ENCODE data around the gene CD69.

CD69 gene

GRCh38 chr12:9760699-9761418 lies at the start of gene CD69:
Gene CD69 (minus strand): TSS chr12:9760901. CDS start chr12:9760820, 81 bp downstream.
- DNase-seq (ENCODE audit: low spot score) = no peak
- H3K27ac ChIP-seq = no peak within 1 kb of the TSS
- ChIA-PET CTCF (interaction anchor here (2.6 kb wide), 1 partner anchor 10 kb away, joined by 11 read pairs; no protein-coding TSS in a partner anchor), POLR2A (ENCODE audit: low non-redundant PET) (interaction anchor here (0.6 kb wide), 1 partner anchor 113 kb away, joined by 3 read pairs; no protein-coding TSS in a partner anchor)
- TF ChIP-seq, protein P1, sequence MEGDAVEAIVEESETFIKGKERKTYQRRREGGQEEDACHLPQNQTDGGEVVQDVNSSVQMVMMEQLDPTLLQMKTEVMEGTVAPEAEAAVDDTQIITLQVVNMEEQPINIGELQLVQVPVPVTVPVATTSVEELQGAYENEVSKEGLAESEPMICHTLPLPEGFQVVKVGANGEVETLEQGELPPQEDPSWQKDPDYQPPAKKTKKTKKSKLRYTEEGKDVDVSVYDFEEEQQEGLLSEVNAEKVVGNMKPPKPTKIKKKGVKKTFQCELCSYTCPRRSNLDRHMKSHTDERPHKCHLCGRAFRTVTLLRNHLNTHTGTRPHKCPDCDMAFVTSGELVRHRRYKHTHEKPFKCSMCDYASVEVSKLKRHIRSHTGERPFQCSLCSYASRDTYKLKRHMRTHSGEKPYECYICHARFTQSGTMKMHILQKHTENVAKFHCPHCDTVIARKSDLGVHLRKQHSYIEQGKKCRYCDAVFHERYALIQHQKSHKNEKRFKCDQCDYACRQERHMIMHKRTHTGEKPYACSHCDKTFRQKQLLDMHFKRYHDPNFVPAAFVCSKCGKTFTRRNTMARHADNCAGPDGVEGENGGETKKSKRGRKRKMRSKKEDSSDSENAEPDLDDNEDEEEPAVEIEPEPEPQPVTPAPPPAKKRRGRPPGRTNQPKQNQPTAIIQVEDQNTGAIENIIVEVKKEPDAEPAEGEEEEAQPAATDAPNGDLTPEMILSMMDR (conservative IDR thresholded peaks at IDR 0.05; ENCODE audit: low read depth) = no peak

DNA sequence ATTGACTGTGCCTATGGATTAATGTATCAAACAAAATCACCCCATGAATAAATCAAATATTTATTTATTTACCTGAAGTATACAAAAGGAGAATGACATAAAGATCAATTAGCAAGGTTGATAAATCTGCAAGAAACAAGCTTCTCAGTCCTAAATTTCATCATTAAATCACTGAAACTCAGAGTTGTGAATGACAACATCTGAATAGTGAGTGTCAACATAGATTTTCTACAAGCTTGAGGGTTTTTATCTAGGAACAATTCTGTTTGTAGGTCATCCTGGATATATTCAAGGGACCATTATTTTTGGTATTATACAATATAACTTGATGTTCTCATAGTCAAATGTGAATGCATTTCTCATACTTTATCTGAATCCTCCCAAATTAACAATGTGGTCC lies 49.2 kb upstream of the CD69 start:
- DNase-seq (ENCODE audit: low spot score) = no peak
- no peak overlapping the region for H3K27ac ChIP-seq
- POLR2A ChIA-PET (ENCODE audit: low non-redundant PET) = no interaction called here
- TF ChIP-seq, protein P1 (conservative IDR thresholded peaks at IDR 0.05; ENCODE audit: low read depth) = no peak
- CTCF ChIA-PET = interaction anchor here (0.7 kb wide), 1 partner anchor 212 kb away, joined by 3 read pairs; no protein-coding TSS in a partner anchor

DNA sequence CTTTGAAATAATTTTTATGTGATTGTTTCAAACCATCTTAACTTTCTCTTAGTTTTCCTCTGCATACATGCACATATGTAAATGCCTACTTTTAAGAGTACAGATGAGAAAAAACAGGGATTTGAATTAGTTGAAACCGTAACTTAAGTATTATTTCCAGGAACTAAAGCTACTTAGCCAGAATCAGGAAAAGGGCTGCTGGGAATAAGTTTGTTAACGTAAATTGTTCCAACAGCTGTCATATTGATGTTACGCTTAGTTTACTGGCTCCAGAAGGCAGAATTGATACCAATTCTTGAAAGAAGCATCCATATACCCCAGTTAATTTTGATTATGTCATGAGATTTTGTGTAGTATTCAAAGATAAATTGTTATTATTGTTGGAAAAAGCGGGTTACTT lies 48.6 kb upstream of the CD69 start:
- no peak overlapping the region for H3K27ac ChIP-seq
- TF ChIP-seq, protein P1 (conservative IDR thresholded peaks at IDR 0.05; ENCODE audit: low read depth) = no peak
- ChIA-PET CTCF (no interaction called here), POLR2A (ENCODE audit: low non-redundant PET) (no interaction called here)
- no peak for DNase-seq (ENCODE audit: low spot score)

- ChIA-PET POLR2A (ENCODE audit: low non-redundant PET) (no interaction called here), CTCF (no interaction called here)
- TF ChIP-seq, protein P1 (conservative IDR thresholded peaks at IDR 0.05; ENCODE audit: low read depth) = no peak
- H3K27ac ChIP-seq = no peak overlapping the region
- no peak for DNase-seq (ENCODE audit: low spot score)
Measured at GRCh38 chr12:9808504-9808903, 47.8 kb upstream of the CD69 start.

DNA sequence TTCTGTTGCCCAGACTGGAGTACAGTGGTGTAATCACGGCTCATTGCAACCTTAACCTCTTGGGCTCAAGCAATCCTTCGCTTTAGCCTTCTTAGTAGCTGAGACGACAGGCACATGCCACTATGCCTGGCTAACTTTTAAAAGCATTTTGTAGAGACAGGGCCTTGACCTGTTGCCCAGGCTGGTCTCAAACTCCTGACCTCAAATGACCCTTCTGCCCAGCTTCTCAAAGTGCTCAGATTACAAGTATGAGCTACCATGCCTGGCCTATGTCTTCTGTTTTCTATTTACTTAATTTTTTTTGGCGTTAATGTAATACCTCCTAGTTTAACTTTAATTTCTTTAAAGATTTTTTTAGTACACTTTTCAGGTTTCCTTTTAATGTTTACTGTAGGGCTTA lies 46.0 kb upstream of the CD69 start:
- ChIA-PET POLR2A (ENCODE audit: low non-redundant PET) (no interaction called here), CTCF (interaction anchor here (0.6 kb wide), 1 partner anchor 55 kb away, joined by 4 read pairs; no protein-coding TSS in a partner anchor)
- TF ChIP-seq, protein P1 (conservative IDR thresholded peaks at IDR 0.05; ENCODE audit: low read depth) = no peak
- no peak overlapping the region for H3K27ac ChIP-seq
- no peak for DNase-seq (ENCODE audit: low spot score)

DNA sequence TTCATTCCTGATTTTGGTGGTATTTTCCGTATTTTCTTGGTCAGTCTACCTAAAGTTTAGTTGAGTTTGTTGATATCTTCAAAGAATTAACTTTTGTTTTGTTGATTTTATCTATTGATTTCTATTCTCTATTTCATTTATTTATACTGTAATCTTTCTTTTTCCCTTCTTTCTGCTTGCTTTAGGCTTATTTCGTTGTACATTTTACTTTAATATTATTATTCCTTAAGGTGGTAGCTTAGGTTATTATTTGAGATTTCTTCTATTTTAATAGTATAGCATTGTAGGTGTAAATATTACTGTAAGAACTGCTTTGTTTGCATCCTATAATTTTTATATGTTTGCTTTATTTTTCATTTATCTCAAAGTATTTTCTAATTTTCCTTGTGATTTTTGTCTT lies 45.2 kb upstream of the CD69 start:
- ChIA-PET CTCF (interaction anchor here (0.6 kb wide), 2 partner anchors 55 to 135 kb away, joined by 4 read pairs; no protein-coding TSS in a partner anchor), POLR2A (ENCODE audit: low non-redundant PET) (no interaction called here)
- H3K27ac ChIP-seq = no peak overlapping the region
- DNase-seq (ENCODE audit: low spot score) = no peak
- TF ChIP-seq, protein P1 (conservative IDR thresholded peaks at IDR 0.05; ENCODE audit: low read depth) = no peak

Measured in RWPE1 (cell line).